Globus pallidus (tissue), 1 donor: Measurements from ENCODE around the gene NUSAP1.
A peak's percentile ranks its signal among the peaks of the same experiment; 100 is the strongest.
"Not testable (repeated sequence)": the region's sequence is repeated elsewhere in the genome, so short reads cannot be mapped to it uniquely, and the experiment has no call there.

ENCODE experiments used
- DNase-seq: peaks from one replicate; pipeline ENCODE4 v3.0.0-alpha.2; 2015; ENCODE audit warnings: low spot score

NUSAP1 gene

GRCh38 chr15:41411441-41411840, 78.8 kb downstream of the NUSAP1 start:
- DNase-seq = no peak

- DNase-seq = no peak
Observed at GRCh38 chr15:41416128-41416741, 83.6 kb downstream of the NUSAP1 start.

- DNase-seq = peak; percentile 90
Observed at GRCh38 chr15:41416742-41417417, 84.2 kb downstream of the NUSAP1 start, which contains the start of gene RTF1. Gene RTF1, plus strand, starts transcription at chr15:41417095. Its CDS starts 21 bp downstream, at chr15:41417116.

- no peak for DNase-seq
Observed at GRCh38 chr15:41417418-41418195, 84.9 kb downstream of the NUSAP1 start.

GRCh38 chr15:41423979-41424659, 91.4 kb downstream of the NUSAP1 start:
- no peak for DNase-seq

GRCh38 chr15:41424809-41425208, 92.1 kb downstream of the NUSAP1 start:
- no peak for DNase-seq

GRCh38 chr15:41425907-41426306, 93.2 kb downstream of the NUSAP1 start:
- not testable (repeated sequence) for DNase-seq

- DNase-seq = no peak
Observed at GRCh38 chr15:41429003-41429890, 96.6 kb downstream of the NUSAP1 start.
